HG03571 (cell line): ENCODE results near the gene TMA7.

ENCODE experiments used
- ATAC-seq: cut with Tn5 transposase; IDR thresholded peaks from one replicate; pipeline ENCODE4 v1.9.1; 2021; ENCODE audit not compliant: unreplicated experiment

The TMA7 gene

GRCh38 chr3:48408823-48409281, 31.2 kb upstream of the TMA7 start:
- ATAC-seq: no peak

- ATAC-seq: no peak
Measured at GRCh38 chr3:48409291-48410201, 30.5 kb upstream of the TMA7 start.

- ATAC-seq: no peak
Measured at GRCh38 chr3:48410205-48411040, 29.6 kb upstream of the TMA7 start.

- no peak for ATAC-seq
Measured at GRCh38 chr3:48411041-48411588, 28.9 kb upstream of the TMA7 start.

- no peak for ATAC-seq
Measured at GRCh38 chr3:48411606-48412374, 28.3 kb upstream of the TMA7 start.

- no peak for ATAC-seq
Measured at GRCh38 chr3:48412375-48413001, 27.6 kb upstream of the TMA7 start.

- no peak for ATAC-seq
Measured at GRCh38 chr3:48413086-48413485, 27.0 kb upstream of the TMA7 start.

- no peak for ATAC-seq
Measured at GRCh38 chr3:48413611-48414010, 26.4 kb upstream of the TMA7 start.

GRCh38 chr3:48414376-48415250, 25.4 kb upstream of the TMA7 start:
- ATAC-seq: no peak

- no peak for ATAC-seq
Measured at GRCh38 chr3:48415251-48415953, 24.7 kb upstream of the TMA7 start.

GRCh38 chr3:48416091-48416505, 24.0 kb upstream of the TMA7 start:
- ATAC-seq: no peak

- no peak for ATAC-seq
Measured at GRCh38 chr3:48416546-48416945, 23.5 kb upstream of the TMA7 start.

- no peak for ATAC-seq
Measured at GRCh38 chr3:48417529-48418108, 22.4 kb upstream of the TMA7 start.

- no peak for ATAC-seq
Measured at GRCh38 chr3:48418140-48418539, 21.9 kb upstream of the TMA7 start.

- ATAC-seq: no peak
Measured at GRCh38 chr3:48418651-48419050, 21.4 kb upstream of the TMA7 start.

- ATAC-seq: no peak
Measured at GRCh38 chr3:48419149-48419548, 20.9 kb upstream of the TMA7 start.

- ATAC-seq: no peak
Measured at GRCh38 chr3:48419597-48419996, 20.5 kb upstream of the TMA7 start.

- ATAC-seq: no peak
Measured at GRCh38 chr3:48420561-48420960, 19.5 kb upstream of the TMA7 start.
